HepG2 (cell line): Measurements from ENCODE around the gene CD36. TPM values are rescaled to one million over a fixed set of nuclear protein-coding genes. Genes with fewer than 3 reads are reported as not detected.

Experiments used
- ATAC-seq: fragments of 200-7000 bp; cut with Tn5 transposase; 3 replicates; pipeline ENCODE4 v1.9.1; 2020; ENCODE audit warnings: mild to moderate bottlenecking, moderate library complexity
- BruUV-seq: library from RNA; stranded (reverse); fragments of 400-500 nt; replicated peaks from 2 replicates; lab custom pipeline; 2021; lab: Mats Ljungman, UMichigan
- CTCF ChIA-PET: fragments of 300-600 bp; formaldehyde crosslinking; extraction: SDS; loops from one replicate; lab custom pipeline; 2021; ENCODE audit warnings: low total read pairs, inconsistent platforms, low intra/inter-chr PET ratio; lab: Yijun Ruan, JAX
- POLR2A ChIA-PET: fragments of 350-600 bp; sonication (Branson Sonifier 250); formaldehyde crosslinking; loops from one replicate; lab custom pipeline; 2020; ENCODE audit warnings: antibody characterized with exemption, inconsistent platforms; lab: Yijun Ruan, JAX
- DNase-seq: peaks from one replicate; pipeline ENCODE4 v3.0.0-alpha.2; 2015; ENCODE audit warnings: low spot score
- FAIRE-seq: peaks from 3 replicates; lab custom pipeline; 2011; peaks lifted over from hg19 to GRCh38; lab: Jason Lieb, UNC
- H2AFZ ChIP-seq: one replicate; pipeline ENCODE4 v1.6.1; 2011; ENCODE audit warnings: low read length, inconsistent platforms
- H3K27ac ChIP-seq: fragments of 300-600 bp; 3 replicates; pipeline ENCODE4 v1.8.0; 2011; ENCODE audit warnings: mixed run types, mild to moderate bottlenecking, mixed read lengths, low read length, inconsistent platforms; ENCODE audit not compliant: insufficient read depth; ENCODE audit errors: extremely low read length
- H3K27me3 ChIP-seq, 2 experiments: fragments of 200-600 bp in 1 of 2; 2 replicates in 1 of 2; 3 replicates in 1 of 2; pipeline versions ENCODE4 v1.6.0 to v1.8.0; 2011; ENCODE audit warnings: low read length in 2 of 2, mild to moderate bottlenecking in 2 of 2, moderate library complexity in 2 of 2, inconsistent platforms in 1 of 2; ENCODE audit not compliant: insufficient read depth in 2 of 2, control insufficient read depth in 1 of 2
- H3K36me3 ChIP-seq, 2 experiments: fragments of 200-600 bp in 1 of 2; replicated peaks in 1 of 2; 2 replicates in 1 of 2; 3 replicates in 1 of 2; pipeline versions ENCODE4 v1.5.1 to v1.8.0; 2011; ENCODE audit warnings: low read length in 2 of 2, inconsistent platforms in 1 of 2; ENCODE audit not compliant: insufficient read depth in 2 of 2, control insufficient read depth in 1 of 2
- H3K4me1 ChIP-seq: 2 replicates; pipeline ENCODE4 v1.5.1; 2012; ENCODE audit warnings: low read length, inconsistent platforms; ENCODE audit not compliant: insufficient read depth
- H3K4me2 ChIP-seq: 2 replicates; pipeline ENCODE4 v1.6.0; 2011; ENCODE audit warnings: low read depth, low read length, inconsistent platforms
- H3K4me3 ChIP-seq, 3 experiments: fragments of 200-600 bp in 1 of 3; sonication (generic), shearing (Covaris generic) in 1 of 3; replicated peaks in 1 of 3; 2 replicates each; pipeline ENCODE4 v1.5.1; 2011 to 2016; ENCODE audit warnings: low read length in 3 of 3, inconsistent platforms in 2 of 3, low read depth in 2 of 3, mild to moderate bottlenecking in 2 of 3, control low read depth in 1 of 3, mixed read lengths in 1 of 3; ENCODE audit not compliant: insufficient read depth in 1 of 3
- H3K79me2 ChIP-seq: one replicate; pipeline ENCODE4 v1.6.1; 2011; ENCODE audit warnings: low read length, inconsistent platforms; ENCODE audit not compliant: insufficient read depth
- H3K9ac ChIP-seq: 2 replicates; pipeline ENCODE4 v1.6.0; 2011; ENCODE audit warnings: mild to moderate bottlenecking, low read depth, low read length, inconsistent platforms; ENCODE audit not compliant: insufficient read depth
- H3K9me3 ChIP-seq: 2 replicates; pipeline ENCODE4 v1.5.1; 2012; ENCODE audit warnings: mild to moderate bottlenecking, low read length
- H4K20me1 ChIP-seq: 2 replicates; pipeline ENCODE4 v1.6.0; 2011; ENCODE audit warnings: inconsistent platforms, mild to moderate bottlenecking, low read length, moderate library complexity; ENCODE audit not compliant: insufficient read depth
- CEBPB ChIP-seq: IDR thresholded peaks from 2 replicates; pipeline ENCODE4 v1.6.1; 2011; ENCODE audit warnings: low read depth, low read length, improper control_type of control experiment, borderline replicate concordance
- NFKBIZ ChIP-seq: IDR thresholded peaks from 2 replicates; pipeline ENCODE4 v1.6.1; 2018; ENCODE audit warnings: missing genetic modification reagents, missing compliant biosample characterization
- ZBTB1 ChIP-seq: sonication (generic); formaldehyde crosslinking; IDR thresholded peaks from 2 replicates; pipeline ENCODE4 v1.4.0; 2020; ENCODE audit warnings: missing genetic modification reagents, borderline replicate concordance
- ZC3H13 ChIP-seq: sonication (generic); formaldehyde crosslinking; IDR thresholded peaks from 2 replicates; pipeline ENCODE4 v1.8.1; 2023; ENCODE audit warnings: mild to moderate bottlenecking, missing genetic modification reagents, moderate library complexity
- ZNF362 ChIP-seq: sonication (generic); formaldehyde crosslinking; IDR thresholded peaks from 2 replicates; pipeline ENCODE4 v1.4.0; 2020; ENCODE audit warnings: missing genetic modification reagents, mild to moderate bottlenecking, borderline replicate concordance
- ZNF883 ChIP-seq: sonication (generic); formaldehyde crosslinking; IDR thresholded peaks from 2 replicates; pipeline ENCODE4 v1.5.1; 2020; ENCODE audit warnings: mild to moderate bottlenecking, missing genetic modification reagents; ENCODE audit errors: not compliant biosample characterization
- WGBS: methylation state at CpG from one replicate; pipeline ENCODE4 v1.1.6; 2017; ENCODE audit warnings: low lambda C conversion rate; 5-methylcytosine and 5-hydroxymethylcytosine counted together
- in situ Hi-C: cut with HindIII; loops from 2 replicates; pipeline ENCODE4 v1.10.0; 2017; ENCODE audit warnings: low pct_unique_long_range_greater_than_20kb; ENCODE audit not compliant: extremely low pct_ligation_motif_present
- intact Hi-C: fragments of 100-400 bp; cut with micrococcal nuclease; formaldehyde crosslinking; loops from one replicate; pipeline ENCODE4 v1.10.0; 2022; ENCODE audit not compliant: unreplicated experiment
- polyA plus RNA-seq, 8 experiments: library from polyadenylated mRNA; depleted of rRNA in 3 of 8; stranded (reverse) in 7 of 8; unstranded in 1 of 8; fragments of >200 nt; fragmentation: Illumina TruSeq in 4 of 8; extraction: Trizol in 4 of 8; gene quantifications; 2 replicates each; pipeline versions ENCODE4 v1.2.1 to v1.2.3, GENCODE V29; 2011 to 2016; ENCODE audit warnings: low read depth in 4 of 8, missing spikeins in 1 of 8, mixed read lengths in 1 of 8; ENCODE audit not compliant: insufficient read depth in 1 of 8
- total RNA-seq, 5 experiments: library from RNA; depleted of rRNA; stranded (reverse); fragments of >200 nt; fragmentation: Illumina TruSeq; extraction: Trizol; gene quantifications; 2 replicates each; pipeline ENCODE4 v1.2.3, GENCODE V29; 2016; ENCODE audit warnings: low read depth in 1 of 5
- TF ChIP-seq, protein P1 (sequence below): sonication (generic); formaldehyde crosslinking; IDR thresholded peaks from 2 replicates; pipeline ENCODE4 v1.4.0; 2020; ENCODE audit warnings: mild to moderate bottlenecking, missing genetic modification reagents, borderline replicate concordance

The CD36 gene
- total and polyA plus RNA-seq, 2 of the 13 experiments (the other 11 are each of a cell fraction or from before 2014, with no cell fraction given): 2.8 to 4.8 TPM

DNA sequence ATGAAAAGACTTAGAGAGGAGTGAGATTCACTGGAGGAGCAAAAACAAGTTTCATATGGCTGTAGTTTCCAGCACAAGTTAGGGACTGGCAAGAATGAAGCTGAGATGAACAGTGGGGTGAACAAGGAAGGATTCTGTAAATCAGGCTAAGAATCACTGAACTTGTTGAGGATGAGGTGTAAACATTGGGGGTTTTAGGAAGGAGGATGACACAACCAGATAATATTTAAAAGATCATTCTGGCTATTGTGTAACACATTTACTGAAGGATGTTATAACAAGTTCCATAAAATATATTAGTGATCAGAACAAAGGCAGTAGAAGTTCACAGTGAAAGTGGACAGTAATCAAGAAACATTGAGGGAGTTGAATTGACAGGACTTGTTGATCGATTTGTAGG lies 68.9 kb downstream of the CD36 start:
- TF ChIP-seq ZBTB1 (CRISPR knock-in tag) (no peak), NFKBIZ (CRISPR knock-in tag) (no peak), ZC3H13 (CRISPR knock-in tag) (no peak), ZNF362 (no peak), ZNF883 (CRISPR knock-in tag) (no peak), CEBPB (no peak)
- TF ChIP-seq, protein P1, sequence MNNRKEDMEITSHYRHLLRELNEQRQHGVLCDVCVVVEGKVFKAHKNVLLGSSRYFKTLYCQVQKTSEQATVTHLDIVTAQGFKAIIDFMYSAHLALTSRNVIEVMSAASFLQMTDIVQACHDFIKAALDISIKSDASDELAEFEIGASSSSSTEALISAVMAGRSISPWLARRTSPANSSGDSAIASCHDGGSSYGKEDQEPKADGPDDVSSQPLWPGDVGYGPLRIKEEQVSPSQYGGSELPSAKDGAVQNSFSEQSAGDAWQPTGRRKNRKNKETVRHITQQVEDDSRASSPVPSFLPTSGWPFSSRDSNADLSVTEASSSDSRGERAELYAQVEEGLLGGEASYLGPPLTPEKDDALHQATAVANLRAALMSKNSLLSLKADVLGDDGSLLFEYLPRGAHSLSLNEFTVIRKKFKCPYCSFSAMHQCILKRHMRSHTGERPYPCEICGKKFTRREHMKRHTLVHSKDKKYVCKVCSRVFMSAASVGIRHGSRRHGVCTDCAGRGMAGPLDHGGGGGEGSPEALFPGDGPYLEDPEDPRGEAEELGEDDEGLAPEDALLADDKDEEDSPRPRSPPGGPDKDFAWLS (CRISPR knock-in tag): no peak
- TF ChIP-seq, all 625 proteins: peak for 0
- no peak for FAIRE-seq
- Histone ChIP-seq H3K36me3 (no peaks in the 10 kb centered on the region), H3K4me1 (no peaks in the 10 kb centered on the region), H2AFZ (no peak overlapping the region), H3K9ac (no peak overlapping the region), H3K27ac (no peak overlapping the region), H3K9me3 (no peaks in the 10 kb centered on the region), H3K4me2 (no peak overlapping the region), H3K79me2 (no peaks in the 10 kb centered on the region), H4K20me1 (no peaks in the 10 kb centered on the region), H3K27me3 (no peaks in the 10 kb centered on the region), H3K4me3 (no peak overlapping the region)
- in situ Hi-C loops (loop anchor here (10.0 kb wide), 1 partner anchor 547 kb away; no protein-coding TSS in a partner anchor), intact Hi-C loops (no loop called here)
- no peak for DNase-seq
- CTCF ChIA-PET: no interaction called here
- POLR2A ChIA-PET: no interaction called here
- no peak for ATAC-seq
- no TSS peak for BruUV-seq
- 0% methylated on average over 1 of the region's 1 CpG for WGBS
